ENCODE results near the gene PDGFB.

GRCh38 chr22:39188809-39189208 is 56.0 kb downstream of the PDGFB start:
- TF ChIP-seq CTCF (IDR thresholded peaks at IDR 0.05; ENCODE audit: low read length) (no peak), EZH2phosphoT487 (IDR thresholded peaks at IDR 0.05; ENCODE audit: low read length) (no peak)

Measured in MM.1S (cell line).